ENCODE results near the gene OR5D14.

Gene OR5D14

DNA sequence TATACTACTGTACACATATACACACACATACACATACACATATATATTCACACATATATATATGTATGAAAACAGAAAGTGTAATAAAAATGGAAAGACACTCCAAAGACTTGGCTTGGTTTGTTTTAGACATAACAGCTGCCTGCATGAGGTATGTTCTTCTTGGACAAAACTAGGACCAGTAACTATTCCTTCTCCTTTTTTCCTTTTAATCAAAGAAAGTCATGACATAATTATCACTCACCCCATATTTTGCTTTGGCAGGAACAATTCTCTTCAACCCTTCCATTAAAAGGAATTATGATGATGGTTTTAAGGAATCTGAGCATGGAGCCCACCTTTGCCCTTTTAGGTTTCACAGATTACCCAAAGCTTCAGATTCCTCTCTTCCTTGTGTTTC lies at the start of gene OR5D14:
OR5D14 (plus strand) TSS at position 301 of the 400 bp plus-strand sequence; CDS start at position 301, 0 bp downstream.
- DNase-seq (ENCODE audit: low spot score): no peak

GRCh38 chr11:55773138-55773537 lies 22.2 kb upstream of the OR5D14 start, which contains the start of gene OR5D13:
OR5D13 (plus strand) TSS chr11:55773438; CDS start chr11:55773438, 0 bp downstream.
- DNase-seq (ENCODE audit: low spot score): no peak

- no peak for DNase-seq (ENCODE audit: low spot score)
These were observed 3.8 kb upstream of the OR5D14 start for GRCh38 chr11:55791606-55792005.

DNA sequence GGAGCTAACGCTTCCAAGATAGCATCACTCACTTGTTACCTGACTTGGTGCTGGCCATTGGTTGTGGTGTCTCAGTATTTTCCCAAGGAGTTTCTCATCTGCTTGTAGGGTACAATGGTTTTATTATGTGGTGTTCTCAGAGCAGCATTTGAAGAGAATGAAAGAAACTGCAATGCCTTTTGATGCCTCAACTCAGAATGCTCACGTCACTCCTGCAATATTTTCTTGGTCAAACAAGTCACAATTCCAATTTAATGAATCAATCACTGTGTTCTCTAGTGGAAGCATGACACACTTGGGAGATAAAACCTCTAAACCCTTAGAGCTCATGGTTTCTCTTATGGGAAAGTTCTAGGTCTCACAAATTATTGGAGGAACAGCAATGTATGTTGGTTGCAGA lies 2.0 kb upstream of the OR5D14 start:
- DNase-seq (ENCODE audit: low spot score): no peak

DNA sequence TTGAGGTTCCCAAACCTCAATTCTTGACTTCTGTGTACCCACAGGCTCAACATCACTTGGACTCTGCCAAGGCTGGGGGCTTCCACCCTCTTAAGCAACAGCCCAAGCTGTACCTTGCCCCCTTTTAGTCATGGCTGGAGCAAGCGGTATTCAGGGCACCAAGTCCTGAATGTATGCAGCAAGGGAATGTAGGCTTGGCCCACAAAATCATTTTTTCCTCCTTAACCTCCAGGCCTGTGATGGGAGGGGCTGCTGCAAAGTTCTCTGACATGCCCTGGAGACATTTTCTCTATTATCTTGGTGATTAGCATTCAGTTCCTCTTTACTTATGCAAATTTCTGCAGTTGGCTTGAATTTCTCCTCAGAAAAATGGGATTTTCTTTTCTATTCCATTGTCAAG lies 10.9 kb downstream of the OR5D14 start:
- no peak for DNase-seq (ENCODE audit: low spot score)

DNA sequence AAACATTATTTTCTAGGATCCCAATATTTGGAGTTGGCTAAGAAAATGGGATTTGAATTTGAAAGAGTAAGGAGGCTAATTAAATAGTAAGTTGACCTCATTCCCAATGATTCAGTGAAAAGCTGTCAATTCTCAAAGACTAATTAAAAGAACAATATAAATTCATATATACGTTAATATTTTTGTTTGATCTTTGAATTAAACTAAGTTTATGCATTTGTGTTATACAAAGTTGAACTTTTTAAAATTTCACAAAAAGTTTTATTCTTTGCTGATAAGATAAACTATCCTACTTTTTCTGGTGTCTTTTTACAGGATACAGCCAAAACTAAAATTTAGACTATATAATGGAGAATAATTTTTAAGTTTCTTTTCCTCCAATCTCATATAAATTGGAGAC lies 15.7 kb downstream of the OR5D14 start, which contains the start of gene OR5L1:
OR5L1 (plus strand) TSS at position 301 of the 400 bp plus-strand sequence. CDS start 100 bp downstream, outside the sequence.
- DNase-seq (ENCODE audit: low spot score): no peak

DNA sequence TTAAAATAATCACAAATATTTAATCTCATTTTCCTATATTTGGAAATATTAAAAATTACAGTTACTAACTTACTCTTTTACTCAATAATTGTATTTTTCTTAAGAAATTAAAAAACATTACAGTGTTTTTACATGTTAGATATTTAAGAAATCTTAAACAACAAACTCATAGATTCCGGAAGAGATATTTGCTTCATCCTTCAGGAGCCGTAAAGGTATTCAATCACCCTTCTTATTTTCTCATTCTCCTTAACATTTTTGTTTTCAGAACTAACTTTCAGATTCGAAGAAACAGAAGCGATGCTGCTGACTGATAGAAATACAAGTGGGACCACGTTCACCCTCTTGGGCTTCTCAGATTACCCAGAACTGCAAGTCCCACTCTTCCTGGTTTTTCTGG lies 24.0 kb downstream of the OR5D14 start, which contains the start of gene OR5D18:
OR5D18 (plus strand) TSS at position 301 of the 400 bp plus-strand sequence; CDS start at position 301, 0 bp downstream.
- no peak for DNase-seq (ENCODE audit: low spot score)

DNA sequence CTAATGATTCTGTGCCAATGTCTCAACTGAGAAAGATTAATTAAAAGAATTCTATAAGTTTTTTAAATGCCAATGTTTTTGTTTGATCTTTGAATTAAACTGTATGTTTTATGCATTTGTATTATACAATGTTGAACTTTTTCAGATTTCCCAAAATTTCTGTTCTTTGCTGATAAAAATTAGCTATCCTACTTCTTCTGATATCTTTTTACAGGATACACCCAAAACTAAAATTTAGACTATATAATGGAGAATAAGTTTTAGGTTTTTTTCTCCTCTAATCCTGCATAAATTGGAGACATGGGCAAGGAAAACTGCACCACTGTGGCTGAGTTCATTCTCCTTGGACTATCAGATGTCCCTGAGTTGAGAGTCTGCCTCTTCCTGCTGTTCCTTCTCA lies 31.6 kb downstream of the OR5D14 start, which contains the start of gene OR5L2:
OR5L2 (plus strand) TSS at position 301 of the 400 bp plus-strand sequence; CDS start at position 301, 0 bp downstream.
- no peak for DNase-seq (ENCODE audit: low spot score)

DNA sequence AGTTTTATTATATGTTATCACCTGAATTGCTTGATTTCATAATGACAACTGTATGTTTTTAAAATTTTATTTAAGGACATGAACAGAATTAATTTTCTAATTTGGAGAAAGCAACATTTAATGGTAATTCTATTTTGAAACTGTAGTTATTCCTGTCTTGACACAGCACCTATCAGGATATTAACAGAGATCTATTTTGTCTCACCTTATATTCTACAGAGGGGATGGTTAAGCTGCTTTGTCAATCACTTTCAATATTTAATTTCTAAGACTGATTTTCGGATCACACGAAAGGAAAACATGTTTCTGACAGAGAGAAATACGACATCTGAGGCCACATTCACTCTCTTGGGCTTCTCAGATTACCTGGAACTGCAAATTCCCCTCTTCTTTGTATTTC lies 43.1 kb downstream of the OR5D14 start, which contains the start of gene OR5D16:
OR5D16 (plus strand) TSS at position 301 of the 400 bp plus-strand sequence; CDS start at position 301, 0 bp downstream.
- DNase-seq (ENCODE audit: low spot score): no peak
